ENCODE results near the gene ALPP. TPM values are rescaled to one million over a fixed set of nuclear protein-coding genes. Genes with fewer than 3 reads are reported as not detected.
A peak's percentile ranks its signal among the peaks of the same experiment; 100 is the strongest.
"Not testable (repeated sequence)": the region's sequence is repeated elsewhere in the genome, so short reads cannot be mapped to it uniquely, and the experiment has no call there.

ALPP gene
- total RNA-seq, 2 donors from 2014 or later: 0.15 TPM; not detected in 1

- no peak for ATAC-seq
These were observed 24.5 kb upstream of the ALPP start for GRCh38 chr2:232354069-232354468.

GRCh38 chr2:232361646-232362045 is 16.9 kb upstream of the ALPP start:
- ATAC-seq (no peak), DNase-seq (no peak)
- intact Hi-C loops (cut with DNase I, micrococcal nuclease): no loop called here

More at GRCh38 chr2:232354069-232354468, 24.5 kb upstream of the ALPP start:
- intact Hi-C loops (cut with DNase I, micrococcal nuclease): no loop called here
- peak in 1 of 2 donors; percentile 22 for DNase-seq

DNA sequence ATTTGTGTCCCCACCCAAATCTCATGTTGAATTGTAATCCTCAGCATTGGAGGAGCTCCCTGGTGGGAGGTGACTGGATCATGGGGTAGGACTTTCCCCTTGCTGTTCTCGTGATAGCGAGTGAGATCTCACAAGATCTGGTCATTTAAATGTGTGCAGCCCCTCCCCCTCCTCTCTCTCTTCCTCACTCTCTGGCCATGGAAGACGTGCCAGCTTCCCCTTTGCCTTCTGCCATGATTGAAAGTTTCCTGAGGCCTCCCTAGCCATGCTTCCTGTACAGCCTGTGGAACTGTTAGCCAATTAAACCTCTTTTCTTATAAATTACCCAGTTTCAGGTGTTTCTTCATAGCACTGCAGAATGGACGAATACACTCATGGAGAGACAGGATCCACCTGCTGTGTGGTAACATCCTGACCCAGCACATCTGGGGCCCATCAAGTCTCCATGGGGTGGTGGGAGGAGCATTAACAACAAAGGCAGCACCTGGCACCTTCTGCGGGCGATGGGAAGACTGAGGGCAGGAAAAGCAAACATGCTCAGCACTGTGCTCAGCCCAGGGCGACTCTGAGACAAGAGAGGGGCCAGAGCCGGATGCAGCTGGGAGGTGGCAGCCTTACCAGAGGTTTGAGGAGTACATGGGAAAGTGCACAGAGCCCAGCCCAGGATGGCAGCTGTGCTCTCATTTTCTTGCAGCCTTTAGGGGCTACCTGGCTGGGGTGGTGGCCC is 16.2 kb upstream of the ALPP start:
- intact Hi-C loops (cut with DNase I, micrococcal nuclease): no loop called here
- peak in 1 of 2 donors; percentile 10 for DNase-seq

GRCh38 chr2:232363064-232363783 is 15.3 kb upstream of the ALPP start:
- ATAC-seq; intact Hi-C loops (cut with DNase I, micrococcal nuclease): not testable (repeated sequence)
- DNase-seq: peak in 1 of 2 donors; percentile 3

More for the DNA sequence above, 16.2 kb upstream of the ALPP start:
- no peak for ATAC-seq

DNA sequence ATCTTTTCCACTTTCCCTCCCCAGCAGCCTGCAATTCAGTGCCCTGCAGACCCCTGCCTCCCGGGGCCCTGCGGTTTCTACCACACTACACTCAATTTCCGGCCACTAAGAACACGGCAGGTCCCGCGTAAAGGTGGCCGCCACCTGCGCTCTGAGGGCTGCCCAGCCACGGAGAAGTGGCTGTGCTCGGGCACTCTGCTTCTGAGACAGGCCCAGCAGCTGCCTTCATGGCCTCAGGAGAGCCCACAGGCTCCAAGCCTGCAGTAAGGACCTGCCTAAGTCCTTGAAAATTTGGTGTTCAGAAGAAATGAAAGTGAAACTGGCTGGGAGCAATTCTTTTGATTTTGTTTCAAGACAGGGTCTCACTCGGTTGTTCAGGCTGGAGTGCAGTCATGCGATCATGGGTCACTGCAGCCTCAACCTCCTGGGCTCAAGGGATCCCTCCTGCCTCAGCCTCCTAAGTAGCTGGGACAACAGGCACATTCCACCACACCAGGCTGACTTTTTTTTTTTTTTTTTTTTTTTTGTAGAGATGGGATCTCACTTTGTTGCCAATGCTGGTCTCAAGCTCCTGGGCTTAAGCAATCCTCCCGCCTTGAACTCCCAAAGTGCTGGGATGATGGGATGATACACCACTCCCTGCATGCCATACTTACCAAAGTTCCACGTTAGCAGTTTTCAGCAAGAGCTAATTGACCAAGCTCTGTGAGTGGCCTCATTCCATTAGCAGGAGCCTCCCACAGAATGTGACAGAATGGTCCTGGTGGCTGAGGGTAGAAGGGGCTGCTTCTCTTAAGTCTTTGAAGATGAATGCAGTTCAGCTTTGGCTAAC is 14.6 kb upstream of the ALPP start:
- intact Hi-C loops (cut with DNase I, micrococcal nuclease): no loop called here
- ATAC-seq: no peak
- DNase-seq: peak in 1 of 2 donors; percentile 8

DNA sequence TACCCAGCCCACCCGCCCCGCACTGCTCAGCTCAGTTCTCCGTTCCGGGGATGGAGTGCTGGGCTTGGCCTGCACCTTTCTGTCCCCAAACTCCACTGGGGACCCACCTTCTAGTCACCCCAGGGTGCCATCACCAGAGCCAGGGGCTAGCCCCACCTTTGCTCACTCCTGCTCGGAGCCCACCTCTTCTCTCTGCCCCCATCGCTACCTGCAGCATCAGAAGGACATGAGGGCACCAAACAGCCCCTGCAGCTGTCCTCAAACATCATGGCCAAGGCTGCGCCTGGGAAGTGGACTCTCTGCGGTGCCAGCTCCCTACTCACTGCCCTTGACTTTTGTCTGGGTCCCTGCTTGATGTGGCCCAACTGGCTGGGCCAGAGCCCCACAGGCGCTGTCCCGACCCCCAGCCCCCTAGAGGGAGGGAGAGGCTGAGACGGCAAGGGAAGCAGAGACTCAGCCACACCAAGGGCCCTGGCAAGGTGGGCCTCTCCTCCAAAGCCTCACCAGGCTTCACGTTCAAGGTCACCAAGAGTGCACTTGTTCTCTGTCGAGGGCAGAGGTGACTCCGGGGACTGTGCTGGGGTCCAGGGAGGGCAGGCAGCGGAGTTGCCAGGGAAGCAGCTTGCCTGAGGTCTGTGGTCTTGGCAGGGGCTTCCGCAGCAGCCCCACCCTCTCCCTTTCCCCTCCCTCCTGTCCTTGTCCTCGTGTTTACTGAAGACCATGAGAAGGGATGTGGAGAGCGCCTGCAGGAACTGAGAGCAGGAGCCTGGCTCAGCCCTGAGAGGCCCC is 13.6 kb upstream of the ALPP start:
- peak in 1 of 2 donors; percentile 10 for DNase-seq
- ATAC-seq; intact Hi-C loops (cut with DNase I, micrococcal nuclease): not testable (repeated sequence)

GRCh38 chr2:232365621-232366321 is 12.8 kb upstream of the ALPP start:
- DNase-seq (peak; percentile 21 to 45), ATAC-seq (peak; percentile 95)
- intact Hi-C loops (cut with DNase I, micrococcal nuclease): no loop called here

DNA sequence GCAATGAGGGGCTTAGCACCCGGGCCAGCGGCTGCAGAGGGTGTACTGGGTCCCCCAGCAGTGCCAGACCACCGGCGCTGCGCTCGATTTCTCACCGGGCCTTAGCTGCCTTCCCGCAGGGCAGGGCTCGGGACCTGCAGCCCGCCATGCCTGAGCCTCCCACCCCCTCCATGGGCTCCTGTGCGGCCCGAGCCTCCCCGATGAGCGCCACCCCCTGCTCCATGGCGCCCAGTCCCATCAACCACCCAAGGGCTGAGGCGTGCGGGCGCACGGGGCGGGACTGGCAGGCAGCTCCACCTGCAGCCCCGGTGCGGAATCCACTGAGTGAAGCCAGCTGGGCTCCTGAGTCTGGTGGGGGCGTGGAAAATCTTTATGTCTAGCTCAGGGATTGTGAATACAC is 12.1 kb upstream of the ALPP start:
- DNase-seq; intact Hi-C loops (cut with DNase I, micrococcal nuclease); ATAC-seq: not testable (repeated sequence)

GRCh38 chr2:232367016-232367415 is 11.5 kb upstream of the ALPP start:
- DNase-seq: peak in 1 of 2 donors; percentile 7
- intact Hi-C loops (cut with DNase I, micrococcal nuclease): no loop called here
- no peak for ATAC-seq

DNA sequence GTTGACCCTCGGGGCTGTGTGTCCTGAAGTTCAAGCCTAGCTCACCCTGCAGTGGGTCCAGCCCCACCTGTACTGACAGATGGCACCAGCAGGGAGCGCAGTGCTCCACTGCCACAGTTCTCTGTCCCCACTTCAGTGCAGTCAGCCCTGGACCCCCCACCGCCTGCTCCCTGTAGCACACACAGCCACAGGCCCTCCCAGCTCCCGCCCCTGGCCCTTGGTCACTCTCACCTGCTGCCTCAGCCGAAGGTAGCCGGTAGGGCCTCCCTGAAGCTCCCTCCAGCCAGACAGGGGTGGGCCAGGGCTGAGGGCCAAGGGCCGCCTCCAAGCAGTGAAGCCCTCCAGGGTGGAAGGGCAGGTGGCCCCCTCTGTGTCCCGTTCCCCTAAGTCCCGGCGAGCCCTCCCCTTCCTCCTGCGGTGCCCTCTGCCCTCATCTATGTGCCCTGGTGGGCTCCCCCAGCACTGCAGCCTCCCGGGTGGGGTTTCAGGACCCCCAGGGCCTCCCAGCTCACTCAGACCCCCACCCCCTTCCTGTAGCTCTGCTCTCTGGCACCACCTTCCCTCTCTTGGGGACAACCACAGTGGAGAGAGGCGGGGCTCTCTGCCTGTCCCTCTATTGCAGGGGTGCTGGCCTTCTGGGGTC is 10.8 kb upstream of the ALPP start:
- intact Hi-C loops (cut with DNase I, micrococcal nuclease): no loop called here
- ATAC-seq (peak; percentile 49), DNase-seq (peak in 1 of 2 donors; percentile 12)

- DNase-seq (no peak), ATAC-seq (no peak)
- intact Hi-C loops (cut with DNase I, micrococcal nuclease): no loop called here
These were observed 10.2 kb upstream of the ALPP start for GRCh38 chr2:232368311-232368731.

GRCh38 chr2:232369126-232369951 is 9.2 kb upstream of the ALPP start:
- no peak for DNase-seq
- intact Hi-C loops (cut with DNase I, micrococcal nuclease): no loop called here
- no peak for ATAC-seq

GRCh38 chr2:232370007-232370406 is 8.5 kb upstream of the ALPP start:
- ATAC-seq; intact Hi-C loops (cut with DNase I, micrococcal nuclease); DNase-seq: not testable (repeated sequence)

DNA sequence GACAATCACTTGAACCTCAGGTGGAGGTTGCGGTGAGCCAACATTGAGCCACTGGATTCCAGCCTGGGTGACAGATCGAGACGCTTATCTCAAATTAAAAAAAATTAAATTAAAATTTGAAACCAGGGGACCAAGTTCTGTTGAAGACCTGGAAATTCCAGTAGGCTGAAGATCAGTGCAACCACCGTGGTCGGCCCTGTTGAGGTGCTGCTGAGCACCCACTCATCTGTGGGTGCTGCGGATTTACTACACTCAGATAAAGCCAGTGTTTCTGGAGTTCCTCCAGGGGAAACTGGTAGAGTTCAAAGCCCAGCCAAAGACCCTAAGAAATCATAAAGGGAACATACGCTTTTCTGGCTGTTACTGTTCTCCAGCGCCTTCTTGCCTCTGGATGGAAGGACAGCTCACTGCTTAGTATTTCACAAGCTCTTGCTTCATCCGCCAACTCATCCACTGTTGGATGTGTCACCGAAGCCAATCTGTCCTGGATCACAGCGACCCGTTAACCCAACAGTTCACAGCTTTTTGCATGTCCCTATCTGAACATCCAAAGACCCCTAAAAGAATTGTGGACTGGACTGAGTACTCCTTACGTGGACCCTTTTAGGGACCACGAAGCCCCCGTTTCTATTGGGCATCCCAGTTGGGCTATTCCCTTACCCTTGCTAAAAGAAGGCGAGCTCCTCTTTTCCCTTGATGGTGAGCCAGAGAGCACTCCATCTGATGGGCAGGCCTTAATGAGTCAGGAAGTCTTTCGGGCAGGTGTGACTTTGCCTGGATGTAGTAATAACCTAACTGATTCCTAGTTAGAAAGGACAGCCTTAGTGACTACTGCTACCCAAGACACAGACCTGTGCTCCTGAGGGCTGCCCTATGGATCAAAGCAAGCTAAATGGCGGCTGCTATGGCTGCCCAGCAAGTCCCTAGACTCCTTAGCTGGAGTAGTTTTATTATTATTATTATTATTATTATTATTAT is 6.0 kb upstream of the ALPP start:
- no peak for DNase-seq
- no peak for ATAC-seq
- intact Hi-C loops (cut with DNase I, micrococcal nuclease): no loop called here

- intact Hi-C loops (cut with DNase I, micrococcal nuclease): no loop called here
- DNase-seq (no peak), ATAC-seq (no peak)
These were observed 4.2 kb upstream of the ALPP start for GRCh38 chr2:232374356-232374755.

All from left colon (tissue), 2 donors.